Suprapubic skin (tissue), 4 donors: ENCODE results near the gene TBC1D1. TPM values are rescaled to one million over a fixed set of nuclear protein-coding genes. Genes with fewer than 3 reads are reported as not detected.

Experiments used
- DNase-seq, 2 donors: peaks; one replicate each; pipeline ENCODE4 v3.0.0-alpha.2; 2019; ENCODE audit warnings: low spot score in 2 of 2
- H3K27ac ChIP-seq: fragments of 200-600 bp; sonication (generic); one replicate; pipeline ENCODE4 v1.5.1; 2019
- H3K27me3 ChIP-seq: fragments of 200-600 bp; sonication (generic); one replicate; pipeline ENCODE4 v1.5.1; 2019
- H3K36me3 ChIP-seq: fragments of 200-600 bp; sonication (generic); one replicate; pipeline ENCODE4 v1.5.1; 2019
- H3K4me1 ChIP-seq: fragments of 200-600 bp; sonication (generic); one replicate; pipeline ENCODE4 v1.5.1; 2019
- H3K4me3 ChIP-seq: fragments of 200-600 bp; sonication (generic); one replicate; pipeline ENCODE4 v1.5.1; 2019; ENCODE audit warnings: mild to moderate bottlenecking
- H3K9me3 ChIP-seq: fragments of 200-600 bp; sonication (generic); one replicate; pipeline ENCODE4 v1.5.1; 2019
- EP300 ChIP-seq: sonication (generic); formaldehyde crosslinking; IDR thresholded peaks from one replicate; pipeline ENCODE4 v1.6.1; 2017; ENCODE audit warnings: antibody characterized with exemption
- POLR2A ChIP-seq, 2 donors: fragments of 450-650 bp; IDR thresholded peaks; one replicate each; pipeline ENCODE4 v1.6.1; 2017; ENCODE audit warnings: antibody characterized with exemption in 2 of 2, mild to moderate bottlenecking in 2 of 2, moderate library complexity in 2 of 2
- POLR2AphosphoS5 ChIP-seq, 3 donors: sonication (generic); formaldehyde crosslinking; IDR thresholded peaks; one replicate each; pipeline ENCODE4 v1.6.1; 2017; ENCODE audit warnings: antibody characterized with exemption in 3 of 3
- WGBS: methylation state at CpG from one replicate; pipeline ENCODE4 v1.1.5; 2018; 5-methylcytosine and 5-hydroxymethylcytosine counted together
- total RNA-seq, 4 donors: library from RNA; depleted of rRNA; stranded (reverse); fragments of >200 nt; gene quantifications; one replicate each; pipeline ENCODE4 v1.1.0, GENCODE V29; 2016
- TF ChIP-seq, protein P1 (sequence below), 2 donors: fragments of 200-600 bp in 1 of 2; fragments of 450-650 bp in 1 of 2; sonication (generic) in 1 of 2; IDR thresholded peaks; one replicate each; pipeline ENCODE4 v1.5.1; 2016 to 2019; ENCODE audit warnings: antibody characterized with exemption in 2 of 2, mild to moderate bottlenecking in 1 of 2, moderate library complexity in 1 of 2

TBC1D1 gene
- total RNA-seq, 4 donors from 2014 or later: 16.3 to 32.0 (median 22.2) TPM

GRCh38 chr4:38099020-38099600 lies 208.2 kb downstream of the TBC1D1 start:
- H3K27ac ChIP-seq: peak overlapping the region; percentile 46
- 90% methylated on average over 4 of the region's 4 CpGs for WGBS
- H3K9me3 ChIP-seq: no peaks in the 10 kb centered on the region
- no peaks in the 10 kb centered on the region for H3K36me3 ChIP-seq
- H3K27me3 ChIP-seq: no peaks in the 10 kb centered on the region
- no peak for DNase-seq
- H3K4me3 ChIP-seq: no peak overlapping the region
- TF ChIP-seq, protein P1, sequence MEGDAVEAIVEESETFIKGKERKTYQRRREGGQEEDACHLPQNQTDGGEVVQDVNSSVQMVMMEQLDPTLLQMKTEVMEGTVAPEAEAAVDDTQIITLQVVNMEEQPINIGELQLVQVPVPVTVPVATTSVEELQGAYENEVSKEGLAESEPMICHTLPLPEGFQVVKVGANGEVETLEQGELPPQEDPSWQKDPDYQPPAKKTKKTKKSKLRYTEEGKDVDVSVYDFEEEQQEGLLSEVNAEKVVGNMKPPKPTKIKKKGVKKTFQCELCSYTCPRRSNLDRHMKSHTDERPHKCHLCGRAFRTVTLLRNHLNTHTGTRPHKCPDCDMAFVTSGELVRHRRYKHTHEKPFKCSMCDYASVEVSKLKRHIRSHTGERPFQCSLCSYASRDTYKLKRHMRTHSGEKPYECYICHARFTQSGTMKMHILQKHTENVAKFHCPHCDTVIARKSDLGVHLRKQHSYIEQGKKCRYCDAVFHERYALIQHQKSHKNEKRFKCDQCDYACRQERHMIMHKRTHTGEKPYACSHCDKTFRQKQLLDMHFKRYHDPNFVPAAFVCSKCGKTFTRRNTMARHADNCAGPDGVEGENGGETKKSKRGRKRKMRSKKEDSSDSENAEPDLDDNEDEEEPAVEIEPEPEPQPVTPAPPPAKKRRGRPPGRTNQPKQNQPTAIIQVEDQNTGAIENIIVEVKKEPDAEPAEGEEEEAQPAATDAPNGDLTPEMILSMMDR (IDR thresholded peaks at IDR 0.05): no peak
- TF ChIP-seq POLR2AphosphoS5 (IDR thresholded peaks at IDR 0.05) (no peak), POLR2A (IDR thresholded peaks at IDR 0.05) (no peak), EP300 (no peak)
- peaks cover 26% of the 10 kb centered on the region for H3K4me1 ChIP-seq

DNA sequence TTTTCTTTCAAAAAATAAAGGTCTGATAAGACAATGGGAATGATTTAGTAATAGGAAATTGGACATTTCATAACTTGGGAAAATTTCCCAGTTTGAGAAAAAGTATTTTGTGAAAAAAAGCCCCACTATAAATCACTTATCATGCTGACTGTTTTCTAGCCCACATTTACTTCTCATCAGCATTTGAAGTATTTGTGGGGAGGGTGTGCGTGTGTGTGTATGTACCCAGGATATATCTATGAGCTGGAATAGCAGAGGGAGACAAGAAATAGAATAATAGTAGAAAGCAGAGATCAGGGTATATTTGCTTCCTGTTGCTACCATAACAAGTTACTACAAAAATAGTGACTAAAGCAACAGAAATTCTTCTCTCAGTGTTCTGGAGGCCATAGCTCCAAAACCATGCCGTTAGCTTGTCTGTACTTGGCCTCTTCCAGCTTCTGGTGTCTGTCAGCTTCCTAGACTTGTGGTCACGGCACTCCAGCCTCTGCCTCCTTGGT lies 209.1 kb downstream of the TBC1D1 start:
- Histone ChIP-seq H3K27me3 (no peaks in the 10 kb centered on the region), H3K4me1 (peaks cover 26% of the 10 kb centered on the region), H3K36me3 (no peaks in the 10 kb centered on the region), H3K4me3 (no peak overlapping the region), H3K27ac (peak overlapping the region; percentile 24), H3K9me3 (no peaks in the 10 kb centered on the region)
- TF ChIP-seq POLR2AphosphoS5 (IDR thresholded peaks at IDR 0.05): no peak
- no peak for TF ChIP-seq EP300
- TF ChIP-seq POLR2A (IDR thresholded peaks at IDR 0.05): no peak
- TF ChIP-seq, protein P1 (IDR thresholded peaks at IDR 0.05): no peak
- 33% methylated on average over 3 of the region's 3 CpGs for WGBS
- no peak for DNase-seq

GRCh38 chr4:38100474-38101255 lies 209.8 kb downstream of the TBC1D1 start:
- Histone ChIP-seq H3K36me3 (no peaks in the 10 kb centered on the region), H3K27ac (peak overlapping the region; percentile 24), H3K4me3 (no peak overlapping the region), H3K27me3 (no peaks in the 10 kb centered on the region), H3K9me3 (no peaks in the 10 kb centered on the region), H3K4me1 (peaks cover 26% of the 10 kb centered on the region)
- 84% methylated on average over 5 of the region's 5 CpGs for WGBS
- DNase-seq: no peak
- TF ChIP-seq POLR2A (IDR thresholded peaks at IDR 0.05): no peak
- no peak for TF ChIP-seq EP300
- TF ChIP-seq, protein P1 (IDR thresholded peaks at IDR 0.05): no peak
- TF ChIP-seq POLR2AphosphoS5 (IDR thresholded peaks at IDR 0.05): no peak

DNA sequence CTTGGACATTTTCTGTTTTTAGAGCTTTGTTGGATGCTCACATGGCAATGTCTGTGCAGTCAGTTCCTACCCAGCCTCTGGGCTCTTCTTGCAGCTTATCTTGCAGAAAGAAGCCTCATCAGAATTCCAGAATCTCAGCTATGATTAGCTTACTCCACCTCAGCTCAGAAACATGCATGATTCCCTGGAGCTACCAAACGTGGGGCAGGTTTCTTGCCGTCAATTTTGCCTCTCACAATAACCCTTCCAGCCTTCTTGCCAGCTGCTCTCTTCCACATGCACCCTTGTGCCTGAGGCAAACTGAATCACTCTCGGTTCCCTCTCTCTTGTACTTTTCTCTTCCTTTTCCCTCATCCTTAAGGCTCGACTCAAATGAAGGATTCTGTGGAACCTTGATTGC lies 210.7 kb downstream of the TBC1D1 start:
- H3K36me3 ChIP-seq: peaks cover under 1% of the 10 kb centered on the region
- peaks cover 30% of the 10 kb centered on the region for H3K4me1 ChIP-seq
- no peak for TF ChIP-seq EP300
- TF ChIP-seq, protein P1 (IDR thresholded peaks at IDR 0.05): no peak
- no peak for TF ChIP-seq POLR2AphosphoS5 (IDR thresholded peaks at IDR 0.05)
- TF ChIP-seq POLR2A (IDR thresholded peaks at IDR 0.05): no peak
- no peak overlapping the region for H3K27ac ChIP-seq
- no peak for DNase-seq
- H3K4me3 ChIP-seq: no peak overlapping the region
- no peaks in the 10 kb centered on the region for H3K27me3 ChIP-seq
- H3K9me3 ChIP-seq: no peaks in the 10 kb centered on the region
- WGBS: 37% methylated on average over 4 of the region's 4 CpGs

- Histone ChIP-seq H3K36me3 (peaks cover 6% of the 10 kb centered on the region), H3K4me1 (peaks cover 30% of the 10 kb centered on the region), H3K27me3 (no peaks in the 10 kb centered on the region), H3K9me3 (no peaks in the 10 kb centered on the region), H3K4me3 (no peak overlapping the region), H3K27ac (no peak overlapping the region)
- WGBS: 58% methylated on average over 7 of the region's 7 CpGs
- no peak for DNase-seq
- TF ChIP-seq POLR2AphosphoS5 (IDR thresholded peaks at IDR 0.05) (no peak), EP300 (no peak)
These were observed 212.2 kb downstream of the TBC1D1 start for GRCh38 chr4:38102957-38103588.
